HG03066 (cell line): ENCODE data around the gene SEC16B.
"Not testable (repeated sequence)": the region's sequence is repeated elsewhere in the genome, so short reads cannot be mapped to it uniquely, and the experiment has no call there.

Experiments used
- ATAC-seq: cut with Tn5 transposase; IDR thresholded peaks from one replicate; pipeline ENCODE4 v1.9.1; 2021; ENCODE audit warnings: low read depth; ENCODE audit not compliant: unreplicated experiment

SEC16B gene, protein sequence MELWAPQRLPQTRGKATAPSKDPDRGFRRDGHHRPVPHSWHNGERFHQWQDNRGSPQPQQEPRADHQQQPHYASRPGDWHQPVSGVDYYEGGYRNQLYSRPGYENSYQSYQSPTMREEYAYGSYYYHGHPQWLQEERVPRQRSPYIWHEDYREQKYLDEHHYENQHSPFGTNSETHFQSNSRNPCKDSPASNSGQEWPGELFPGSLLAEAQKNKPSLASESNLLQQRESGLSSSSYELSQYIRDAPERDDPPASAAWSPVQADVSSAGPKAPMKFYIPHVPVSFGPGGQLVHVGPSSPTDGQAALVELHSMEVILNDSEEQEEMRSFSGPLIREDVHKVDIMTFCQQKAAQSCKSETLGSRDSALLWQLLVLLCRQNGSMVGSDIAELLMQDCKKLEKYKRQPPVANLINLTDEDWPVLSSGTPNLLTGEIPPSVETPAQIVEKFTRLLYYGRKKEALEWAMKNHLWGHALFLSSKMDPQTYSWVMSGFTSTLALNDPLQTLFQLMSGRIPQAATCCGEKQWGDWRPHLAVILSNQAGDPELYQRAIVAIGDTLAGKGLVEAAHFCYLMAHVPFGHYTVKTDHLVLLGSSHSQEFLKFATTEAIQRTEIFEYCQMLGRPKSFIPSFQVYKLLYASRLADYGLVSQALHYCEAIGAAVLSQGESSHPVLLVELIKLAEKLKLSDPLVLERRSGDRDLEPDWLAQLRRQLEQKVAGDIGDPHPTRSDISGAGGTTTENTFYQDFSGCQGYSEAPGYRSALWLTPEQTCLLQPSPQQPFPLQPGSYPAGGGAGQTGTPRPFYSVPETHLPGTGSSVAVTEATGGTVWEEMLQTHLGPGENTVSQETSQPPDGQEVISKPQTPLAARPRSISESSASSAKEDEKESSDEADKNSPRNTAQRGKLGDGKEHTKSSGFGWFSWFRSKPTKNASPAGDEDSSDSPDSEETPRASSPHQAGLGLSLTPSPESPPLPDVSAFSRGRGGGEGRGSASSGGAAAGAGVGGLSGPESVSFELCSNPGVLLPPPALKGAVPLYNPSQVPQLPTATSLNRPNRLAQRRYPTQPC

DNA sequence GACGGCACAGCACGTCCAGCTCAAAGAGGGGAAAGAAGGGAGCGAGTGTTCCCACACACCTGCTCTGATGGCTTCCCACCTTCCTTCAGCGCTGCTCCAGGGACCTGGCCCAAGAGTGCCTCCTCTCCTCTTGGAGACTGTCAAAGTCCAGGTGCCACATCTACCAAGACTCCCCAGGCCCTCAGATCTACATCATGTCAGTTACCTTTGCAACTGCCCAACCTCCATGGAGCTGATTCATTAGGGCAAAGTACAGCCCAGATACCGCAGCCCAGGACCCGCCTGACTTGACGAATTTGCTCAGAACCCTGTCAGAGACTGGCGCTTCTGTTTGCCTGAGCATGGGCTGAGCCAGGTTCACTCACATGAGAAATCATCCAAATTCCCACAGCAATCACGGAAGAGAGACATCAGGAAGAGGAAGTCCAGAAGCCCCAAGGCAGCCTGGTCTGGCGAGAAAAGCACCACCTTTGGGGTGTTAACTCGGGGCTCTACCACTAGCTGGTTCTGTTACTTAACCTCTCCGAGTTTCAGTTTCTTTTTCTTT, at the start of gene SEC16B:
Gene SEC16B (minus strand): TSS at position 234 of the 547 bp plus-strand sequence. CDS start 2,077 bp downstream, outside the sequence.
- no peak for ATAC-seq

DNA sequence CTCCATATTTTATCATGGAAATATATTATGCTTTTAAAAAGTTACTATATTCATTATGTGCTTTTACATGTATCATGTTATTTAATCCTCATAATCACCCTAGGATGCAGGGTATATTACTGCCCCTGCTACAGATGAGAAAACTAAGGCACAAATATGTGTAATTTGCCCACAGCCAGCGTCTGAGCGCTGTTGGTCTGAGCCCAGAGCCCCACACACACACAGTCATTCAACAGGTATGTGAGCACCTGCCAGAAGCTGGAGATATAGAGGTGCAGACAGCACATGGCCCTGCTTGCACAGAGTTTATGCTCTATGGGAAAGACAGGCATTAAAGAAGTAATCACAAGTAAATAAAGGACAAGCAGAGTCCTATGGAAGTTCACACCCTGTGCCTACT, 49.8 kb upstream of the SEC16B start:
- no peak for ATAC-seq

GRCh38 chr1:178019208-178019607, 49.4 kb upstream of the SEC16B start:
- no peak for ATAC-seq

DNA sequence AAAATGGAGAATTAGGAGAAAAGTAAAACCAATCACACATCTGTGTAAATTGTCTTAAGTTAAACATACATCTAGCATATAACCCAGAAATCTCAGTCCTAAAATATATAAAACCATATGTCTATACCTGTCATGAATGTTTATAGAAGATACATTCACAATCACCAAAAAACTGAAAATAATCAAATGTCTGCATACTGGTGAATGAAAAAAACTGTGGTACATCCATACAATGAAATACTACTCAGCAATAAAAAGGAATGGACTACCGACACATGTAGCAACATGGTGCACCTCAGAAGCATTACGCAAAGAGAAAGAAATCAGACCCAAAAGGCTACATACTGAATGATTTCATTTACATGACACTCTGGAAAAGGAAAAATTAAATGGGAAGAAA, 47.7 kb upstream of the SEC16B start:
- ATAC-seq: no peak

DNA sequence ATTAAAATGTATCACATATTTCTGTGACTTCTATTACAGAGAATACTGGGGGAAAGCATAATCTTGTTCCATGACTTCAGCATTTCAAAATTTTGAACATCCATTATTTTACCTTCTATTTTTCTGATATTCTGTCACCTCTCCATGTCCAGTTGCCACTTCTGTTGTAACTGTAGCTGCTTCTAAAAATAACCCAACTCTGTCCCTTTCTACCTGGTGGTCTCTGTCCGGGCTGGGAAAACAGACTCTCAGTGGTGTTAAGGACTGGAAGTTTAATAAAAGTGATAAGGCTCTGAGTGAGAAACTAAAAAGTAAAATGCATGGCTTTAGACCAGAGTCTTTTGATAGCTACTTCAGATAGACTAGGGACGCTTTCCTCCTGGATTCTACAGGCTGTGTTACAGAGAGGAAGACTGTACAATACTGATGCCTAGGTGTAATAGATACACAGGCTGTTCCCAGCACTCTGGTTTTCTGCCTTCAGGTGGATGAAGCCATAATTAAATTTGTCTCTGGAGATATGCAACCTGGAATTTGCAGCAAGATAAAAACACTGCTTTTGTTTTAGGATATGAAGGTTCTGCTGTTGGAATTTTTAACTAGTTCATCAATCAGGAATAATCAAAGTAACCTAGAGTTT, 42.1 kb upstream of the SEC16B start:
- no peak for ATAC-seq

DNA sequence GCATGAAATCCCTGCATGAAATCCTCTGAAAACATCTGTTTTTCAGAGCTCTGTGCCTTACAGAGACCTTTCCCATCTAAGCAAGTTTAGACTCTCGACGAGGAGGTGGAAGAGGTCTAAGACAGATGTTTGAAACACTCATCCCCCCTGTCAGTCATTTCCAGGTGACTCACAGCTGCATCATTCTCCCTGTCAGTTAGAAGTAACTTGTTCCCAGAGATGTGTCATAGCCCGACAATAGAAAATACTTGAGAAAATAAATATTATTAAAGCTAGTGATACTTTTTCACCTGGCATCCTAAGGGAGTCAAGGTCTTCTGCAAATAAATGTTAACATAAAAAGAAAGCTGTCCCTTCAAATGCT, 41.6 kb upstream of the SEC16B start:
- no peak for ATAC-seq

- no peak for ATAC-seq
Measured at GRCh38 chr1:178010674-178011464, 41.0 kb upstream of the SEC16B start.

DNA sequence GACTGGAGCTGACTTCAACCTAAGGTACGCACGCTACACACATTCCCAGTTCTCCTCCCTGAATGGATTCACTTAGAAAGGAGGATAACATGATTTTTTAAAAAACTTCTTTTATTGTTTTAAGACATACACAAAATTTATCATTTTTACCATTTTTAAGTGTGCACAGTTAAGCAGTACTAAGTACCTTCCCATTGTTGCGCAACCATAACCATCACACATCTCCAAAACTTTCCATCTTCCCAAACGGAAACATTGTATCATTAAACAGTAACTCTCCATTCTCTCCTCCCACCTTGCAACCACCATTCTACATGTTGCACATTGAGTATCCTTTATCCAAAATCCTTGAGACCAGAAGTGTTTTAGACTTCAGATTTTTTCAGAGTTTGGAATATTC, 36.2 kb upstream of the SEC16B start:
- no peak for ATAC-seq

- no peak for ATAC-seq
Measured at GRCh38 chr1:178005450-178005849, 35.6 kb upstream of the SEC16B start.

DNA sequence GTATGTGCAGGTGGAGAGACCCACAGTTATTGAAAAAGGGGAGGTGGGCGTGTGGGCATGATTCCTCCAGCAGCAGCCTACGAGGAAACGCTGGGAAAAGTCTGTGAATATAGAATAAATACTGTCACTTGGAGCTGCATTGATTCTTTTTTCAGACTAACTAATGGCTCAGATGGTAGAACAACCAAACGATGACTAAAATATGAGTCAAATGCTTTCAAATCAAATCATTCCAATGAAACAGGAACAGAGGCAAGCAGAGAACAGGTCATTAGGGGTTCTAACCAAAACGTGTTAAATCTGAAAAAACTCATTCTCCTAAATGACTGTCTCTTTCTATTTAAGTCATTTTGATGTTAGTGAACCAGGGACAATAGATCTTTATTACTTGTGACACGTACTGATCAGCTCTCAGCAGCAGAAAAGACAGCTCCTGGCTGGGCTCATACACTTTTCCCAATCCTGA, 35.1 kb upstream of the SEC16B start:
- no peak for ATAC-seq

- ATAC-seq: no peak
Measured at GRCh38 chr1:177998696-177999631, 29.1 kb upstream of the SEC16B start.

- ATAC-seq: no peak
Measured at GRCh38 chr1:177996957-177997356, 27.1 kb upstream of the SEC16B start.

- no peak for ATAC-seq
Measured at GRCh38 chr1:177995369-177995768, 25.5 kb upstream of the SEC16B start.

GRCh38 chr1:177986281-177986680, 16.4 kb upstream of the SEC16B start:
- ATAC-seq: not testable (repeated sequence)

- no peak for ATAC-seq
Measured at GRCh38 chr1:177984761-177985160, 14.9 kb upstream of the SEC16B start.

DNA sequence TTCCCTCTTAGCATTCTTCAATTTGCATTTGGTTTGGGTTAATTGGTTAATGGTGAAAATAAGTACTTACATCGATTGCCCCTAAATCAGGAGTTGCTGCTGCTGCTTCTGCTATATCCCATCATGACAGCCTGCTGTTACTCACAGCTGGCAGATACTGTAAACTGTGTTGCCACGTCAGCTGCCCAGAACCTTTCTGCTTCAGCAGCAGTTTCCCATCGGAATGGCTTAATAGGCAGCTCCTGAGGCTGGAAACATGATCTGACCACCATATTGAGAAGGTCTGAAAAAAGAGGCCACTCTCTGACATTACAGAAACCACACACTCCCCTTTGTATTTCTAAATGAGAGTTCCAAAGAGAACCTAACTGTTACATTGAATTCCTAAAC, 14.3 kb upstream of the SEC16B start:
- no peak for ATAC-seq

- no peak for ATAC-seq
Measured at GRCh38 chr1:177983482-177984135, 13.8 kb upstream of the SEC16B start.

- ATAC-seq: no peak
Measured at GRCh38 chr1:177983077-177983476, 13.2 kb upstream of the SEC16B start.
